HG02943 (cell line): ENCODE results near the gene B4GALT7.
"Not testable (repeated sequence)": the region's sequence is repeated elsewhere in the genome, so short reads cannot be mapped to it uniquely, and the experiment has no call there.

Experiments used
- ATAC-seq: cut with Tn5 transposase; IDR thresholded peaks from one replicate; pipeline ENCODE4 v1.9.1; 2021; ENCODE audit warnings: mild to moderate bottlenecking, low read depth, moderate library complexity; ENCODE audit not compliant: unreplicated experiment

B4GALT7 gene

DNA sequence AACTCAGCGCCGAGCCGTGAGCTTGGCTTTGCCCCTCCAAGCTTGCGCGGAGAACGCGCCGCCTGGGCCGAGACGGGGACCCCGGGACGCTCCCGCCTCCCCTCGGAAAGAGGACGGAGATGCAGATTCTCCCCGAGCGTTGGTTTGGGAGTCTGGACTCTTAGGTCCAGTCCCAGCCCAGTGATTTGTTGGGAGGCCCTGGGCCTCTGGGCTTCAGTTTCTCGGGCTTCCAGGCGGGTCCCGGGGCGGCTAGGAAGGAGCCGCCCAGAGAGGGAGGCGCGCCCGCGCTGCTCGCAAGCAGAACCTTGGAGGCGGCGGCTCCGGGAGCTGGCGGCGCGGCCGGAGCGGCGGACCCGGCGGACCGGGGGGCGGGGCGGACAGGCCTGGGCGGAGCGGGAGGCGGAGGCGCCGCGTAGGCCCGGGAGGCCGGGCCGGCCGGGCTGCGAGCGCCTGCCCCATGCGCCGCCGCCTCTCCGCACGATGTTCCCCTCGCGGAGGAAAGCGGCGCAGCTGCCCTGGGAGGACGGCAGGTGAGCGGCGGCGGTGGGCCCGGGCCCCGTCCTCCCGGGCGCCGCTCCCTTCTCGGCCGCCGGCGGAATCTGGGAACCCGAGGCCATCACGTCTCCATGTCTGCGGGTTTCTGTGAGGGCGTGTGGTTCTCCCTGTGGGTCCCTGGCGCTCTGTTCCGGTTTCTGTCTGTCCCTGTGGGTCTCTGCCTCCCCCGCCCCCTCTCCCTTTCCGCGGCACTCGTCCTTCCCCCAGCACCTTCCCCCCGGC, at the start of gene B4GALT7:
Gene B4GALT7, plus strand, starts transcription at position 402 of the 777 bp plus-strand sequence. Its CDS starts 79 bp downstream, at position 481.
- peak; percentile 75 for ATAC-seq

DNA sequence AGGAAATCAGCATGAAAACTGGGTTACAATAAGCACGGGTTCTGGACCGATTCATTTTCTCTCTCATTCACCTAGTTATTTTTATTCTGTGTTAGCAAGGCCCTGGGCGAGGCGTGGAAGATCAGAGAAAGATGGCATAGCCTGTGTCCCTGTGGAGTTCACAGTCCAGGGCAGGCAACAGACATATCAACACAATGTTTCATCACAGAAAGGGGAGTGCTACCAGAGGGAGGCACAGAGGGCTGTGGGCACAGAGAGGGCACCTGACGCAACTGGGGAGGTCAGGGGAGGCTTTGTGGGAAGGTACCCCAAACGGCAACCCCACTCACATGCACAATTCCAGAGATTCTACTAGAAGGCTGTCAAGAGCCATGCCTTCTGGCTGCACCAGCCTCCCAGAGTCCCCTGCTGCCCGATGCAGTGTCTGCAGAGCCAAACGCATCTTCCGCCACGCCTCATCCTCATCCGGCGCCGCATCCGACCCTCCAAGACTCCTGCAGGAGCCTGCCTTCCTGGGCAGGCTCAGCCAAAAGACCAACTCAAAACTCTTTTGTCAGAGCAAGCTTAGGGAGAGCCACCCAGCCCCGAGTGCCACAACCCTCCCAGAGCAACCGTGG, 47.0 kb upstream of the B4GALT7 start:
- no peak for ATAC-seq

DNA sequence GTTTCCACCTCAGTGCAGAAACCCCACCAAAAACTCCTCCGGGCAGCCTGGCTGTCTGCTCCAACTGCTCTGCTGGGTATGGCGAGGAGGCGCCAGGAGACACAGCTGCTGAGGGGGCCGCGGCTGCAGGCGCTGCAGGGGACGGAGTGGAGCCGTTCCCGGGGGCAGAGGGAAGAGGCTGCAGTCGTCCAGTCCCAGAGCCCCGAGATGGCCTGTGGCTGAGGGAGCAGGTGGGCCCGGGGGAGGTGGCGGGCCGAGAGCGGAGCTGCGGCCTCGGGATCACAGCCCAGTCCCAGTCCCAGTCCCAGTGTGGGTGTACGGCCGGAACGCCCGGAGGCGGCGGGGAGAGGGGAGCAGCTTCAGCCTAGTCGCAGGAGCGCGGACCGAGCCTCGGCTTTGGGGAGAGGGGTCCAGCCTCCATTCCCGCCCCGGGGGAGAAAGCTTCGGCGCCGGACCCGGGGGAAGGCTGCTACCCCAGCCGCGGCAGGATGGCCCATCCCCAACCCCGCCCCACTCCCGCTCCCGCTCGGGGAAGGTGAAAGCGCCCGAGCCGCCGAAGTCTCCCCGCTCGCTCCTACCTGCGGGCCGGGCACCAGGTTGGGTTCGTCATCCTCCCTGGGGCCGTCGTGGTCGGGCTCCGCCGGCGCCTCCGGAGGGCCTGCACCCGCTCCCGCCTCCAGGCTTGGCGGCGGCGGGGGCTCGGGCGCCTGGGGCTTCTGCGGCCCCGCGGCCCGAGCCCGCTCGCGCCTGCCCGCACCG, 46.1 kb upstream of the B4GALT7 start:
- peak; percentile 38 for ATAC-seq

GRCh38 chr5:177554474-177555111, 45.3 kb upstream of the B4GALT7 start, which contains the start of gene FAM193B:
Gene FAM193B, minus strand, starts transcription at chr5:177554563. Its CDS starts 105 bp downstream, at chr5:177554458.
- ATAC-seq: peak; percentile 92

- ATAC-seq: no peak
These were observed 44.7 kb upstream of the B4GALT7 start for GRCh38 chr5:177555228-177555627.

- no peak for ATAC-seq
These were observed 44.3 kb upstream of the B4GALT7 start for GRCh38 chr5:177555665-177556064.

DNA sequence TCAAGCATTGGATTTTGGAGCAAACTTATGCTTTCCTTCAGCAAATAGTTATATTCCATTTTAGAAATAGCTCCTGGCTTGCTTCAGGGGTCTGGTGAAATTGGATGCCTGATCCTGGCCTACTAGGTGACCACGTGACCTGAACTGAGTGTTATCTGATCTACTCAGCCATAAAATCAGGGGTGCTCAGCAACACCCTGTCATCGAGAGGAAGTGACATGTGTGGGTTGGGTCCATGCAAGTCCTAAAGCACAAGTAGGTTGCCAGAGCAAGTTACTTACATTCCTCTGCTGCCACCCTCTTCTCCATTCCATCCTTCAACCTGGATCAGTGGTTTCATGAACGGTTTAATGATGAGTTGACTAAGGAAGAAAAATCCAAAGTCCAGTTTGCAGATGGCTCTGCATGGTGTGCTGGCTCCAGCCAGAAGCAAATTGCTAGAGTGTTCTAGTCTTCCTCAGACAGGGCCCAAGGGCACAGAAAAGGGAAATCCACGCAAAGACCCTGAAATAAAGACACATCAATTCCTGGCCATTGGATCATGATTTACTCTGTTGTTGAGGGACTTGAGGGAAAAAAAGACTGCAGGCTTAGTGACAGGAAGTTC, 42.8 kb upstream of the B4GALT7 start:
- no peak for ATAC-seq

GRCh38 chr5:177557796-177558195, 42.1 kb upstream of the B4GALT7 start:
- ATAC-seq: no peak

- ATAC-seq: not testable (repeated sequence)
These were observed 40.4 kb upstream of the B4GALT7 start for GRCh38 chr5:177559446-177559941.

DNA sequence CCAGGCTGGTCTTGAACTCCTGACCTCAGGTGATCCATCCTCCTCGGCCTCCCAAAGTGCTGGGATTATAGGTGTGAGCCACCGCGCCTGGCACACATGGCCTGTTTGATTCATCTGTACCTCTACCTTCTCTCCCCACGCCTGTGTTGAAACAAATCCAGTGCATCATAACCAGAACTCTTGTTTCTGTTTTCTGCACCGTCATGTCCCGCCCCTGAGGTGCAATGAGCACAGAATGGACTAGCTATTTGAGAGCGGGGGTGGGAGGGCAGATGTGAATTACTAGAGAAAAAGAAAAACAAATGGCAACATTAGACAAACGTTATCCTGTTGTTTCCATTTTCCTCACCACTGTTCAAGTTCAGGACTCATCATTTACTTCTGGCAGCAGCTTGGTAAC, 34.9 kb upstream of the B4GALT7 start:
- ATAC-seq: no peak

DNA sequence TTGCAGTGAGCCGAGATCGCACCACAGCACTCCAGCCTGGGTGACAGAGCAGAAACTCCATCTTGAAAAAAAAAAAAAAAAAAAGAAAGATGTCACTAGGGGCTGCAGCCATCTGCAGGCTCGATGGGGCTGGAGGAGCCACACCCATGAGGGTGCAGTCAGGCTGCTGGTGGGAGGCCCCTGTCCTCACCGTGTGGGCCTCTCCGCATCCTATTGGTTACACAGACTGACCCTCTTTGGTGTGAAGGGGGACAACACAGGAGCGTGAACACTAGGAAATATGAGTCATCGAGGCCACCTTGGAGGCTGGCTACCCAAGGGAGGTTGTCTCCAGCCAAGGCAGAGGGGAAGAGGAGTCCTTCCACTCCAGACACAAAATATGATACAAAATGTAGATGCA, 31.6 kb upstream of the B4GALT7 start:
- ATAC-seq: no peak

DNA sequence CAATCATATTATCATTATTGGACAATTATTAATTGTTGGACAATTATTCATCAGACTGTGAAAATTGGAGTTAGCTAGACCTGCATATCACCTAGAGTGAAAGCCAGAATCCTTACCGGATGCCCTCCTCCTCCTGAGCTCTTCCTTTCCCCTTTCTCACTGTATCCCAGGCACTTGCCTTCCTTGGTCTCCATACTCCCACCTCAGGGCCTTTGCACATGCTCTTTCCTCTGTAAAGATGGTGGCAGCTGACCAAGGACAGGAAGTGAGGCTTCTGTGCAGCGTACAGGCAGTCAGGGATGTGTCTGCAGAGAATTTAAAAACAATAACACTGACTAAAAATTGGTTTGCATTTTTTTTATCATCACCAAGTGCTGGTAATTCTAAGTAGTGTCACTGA, 30.0 kb upstream of the B4GALT7 start:
- no peak for ATAC-seq

- no peak for ATAC-seq
These were observed 24.4 kb upstream of the B4GALT7 start for GRCh38 chr5:177575488-177575887.

DNA sequence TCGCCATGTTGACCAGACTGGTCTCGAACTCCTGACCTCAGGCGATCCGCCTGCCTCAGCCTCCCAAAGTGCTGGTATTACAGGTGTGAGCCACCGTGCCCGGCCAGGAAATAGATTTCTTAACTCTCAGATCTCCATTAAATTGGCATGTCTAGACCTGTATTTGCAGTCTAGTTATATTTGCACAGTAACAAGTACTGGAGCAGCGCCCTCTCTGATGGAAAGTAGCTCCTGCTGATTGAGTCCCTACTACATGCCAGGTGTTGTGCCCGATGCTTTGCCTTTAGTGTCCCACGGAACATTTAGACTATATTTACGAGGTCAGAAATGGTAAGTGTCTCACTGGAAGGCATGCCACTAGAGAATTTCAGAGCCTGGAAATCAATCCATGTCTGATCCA, 23.8 kb upstream of the B4GALT7 start:
- no peak for ATAC-seq

GRCh38 chr5:177578316-177578715, 21.6 kb upstream of the B4GALT7 start:
- no peak for ATAC-seq

DNA sequence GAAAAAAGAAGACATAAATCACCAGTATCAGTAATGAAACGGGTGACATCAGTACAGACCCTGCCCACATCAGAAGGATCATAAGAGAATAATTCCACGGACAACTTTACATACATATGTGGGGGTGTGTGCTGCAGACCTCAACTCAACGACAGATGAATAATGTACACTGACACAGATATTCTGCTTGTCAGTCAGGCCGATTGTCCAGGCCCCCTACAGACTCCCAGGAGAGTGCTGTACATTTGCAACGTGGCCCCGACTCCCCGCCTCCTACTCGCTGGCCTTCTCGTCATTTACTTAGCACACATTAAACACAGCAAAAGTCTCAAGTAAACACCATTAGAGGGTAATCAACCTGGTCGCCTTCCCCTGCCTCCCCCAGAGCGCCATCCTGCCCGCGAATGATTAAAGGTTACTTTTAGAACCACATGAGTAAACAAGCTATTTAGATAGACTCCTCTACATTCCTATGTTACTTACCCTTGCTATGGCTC, 11.5 kb upstream of the B4GALT7 start:
- no peak for ATAC-seq

- no peak for ATAC-seq
These were observed 9.5 kb upstream of the B4GALT7 start for GRCh38 chr5:177590406-177590805.

GRCh38 chr5:177591690-177592009, 8.3 kb upstream of the B4GALT7 start:
- no peak for ATAC-seq

- ATAC-seq: peak; percentile 82
These were observed 7.7 kb upstream of the B4GALT7 start, which contains the start of gene TMED9 for GRCh38 chr5:177592010-177592834. Gene TMED9, plus strand, starts transcription at chr5:177592203. Its CDS starts 12 bp downstream, at chr5:177592215.
